H9 (cell line): ENCODE data around the gene COL18A1. TPM values are rescaled to one million over a fixed set of nuclear protein-coding genes. Genes with fewer than 3 reads are reported as not detected.

Experiments
- DNase-seq: peaks from one replicate; pipeline ENCODE4 v3.0.0-alpha.2; 2017
- H2AFZ ChIP-seq: one replicate; pipeline ENCODE4 v1.6.1; 2013; ENCODE audit warnings: mild to moderate bottlenecking, low read length, control low read depth, moderate library complexity
- H2AK5ac ChIP-seq: 2 replicates; pipeline ENCODE4 v1.6.1; 2013; ENCODE audit warnings: low read length, control low read depth, mixed read lengths; ENCODE audit not compliant: insufficient read length
- H2BK120ac ChIP-seq: one replicate; pipeline ENCODE4 v1.6.1; 2013; ENCODE audit warnings: low read depth, mild to moderate bottlenecking, low read length, control low read depth, inconsistent platforms; ENCODE audit not compliant: poor library complexity, severe bottlenecking
- H2BK12ac ChIP-seq: 2 replicates; pipeline ENCODE4 v1.6.1; 2013; ENCODE audit warnings: low read length, control low read depth, mixed read lengths, low read depth; ENCODE audit not compliant: insufficient read length
- H2BK15ac ChIP-seq: 2 replicates; pipeline ENCODE4 v1.6.1; 2013; ENCODE audit warnings: low read depth, low read length, control low read depth
- H2BK20ac ChIP-seq: one replicate; pipeline ENCODE4 v1.6.1; 2013; ENCODE audit warnings: low read depth, mild to moderate bottlenecking, low read length, control low read depth, inconsistent platforms; ENCODE audit not compliant: poor library complexity, severe bottlenecking
- H2BK5ac ChIP-seq: 2 replicates; pipeline ENCODE4 v1.6.1; 2013; ENCODE audit warnings: low read length, control low read depth, mixed read lengths; ENCODE audit not compliant: insufficient read length
- H3K14ac ChIP-seq: 2 replicates; pipeline ENCODE4 v1.6.1; 2013; ENCODE audit warnings: low read length, control low read depth; ENCODE audit not compliant: insufficient read depth
- H3K18ac ChIP-seq: 2 replicates; pipeline ENCODE4 v1.6.1; 2013; ENCODE audit warnings: low read depth, mild to moderate bottlenecking, mixed read lengths, low read length, control low read depth; ENCODE audit not compliant: insufficient read length
- H3K23ac ChIP-seq: 2 replicates; pipeline ENCODE4 v1.6.1; 2013; ENCODE audit warnings: low read length, control low read depth, mixed read lengths, low read depth; ENCODE audit not compliant: insufficient read length
- H3K23me2 ChIP-seq: 2 replicates; pipeline ENCODE4 v1.6.1; 2013; ENCODE audit warnings: low read depth, mild to moderate bottlenecking, mixed read lengths, low read length, control low read depth; ENCODE audit not compliant: insufficient read length, poor library complexity, severe bottlenecking
- H3K27ac ChIP-seq: 2 replicates; pipeline ENCODE4 v1.5.1; 2013; ENCODE audit warnings: low read length, control low read depth, mixed read lengths, low read depth; ENCODE audit not compliant: insufficient read length
- H3K27me3 ChIP-seq: 2 replicates; pipeline ENCODE4 v1.6.1; 2013; ENCODE audit warnings: low read length, control low read depth, inconsistent platforms; ENCODE audit not compliant: insufficient read depth
- H3K4ac ChIP-seq: 2 replicates; pipeline ENCODE4 v1.6.1; 2013; ENCODE audit warnings: low read depth, mild to moderate bottlenecking, control low read depth, inconsistent platforms, low read length, moderate library complexity
- H3K4me1 ChIP-seq: 2 replicates; pipeline ENCODE4 v1.6.1; 2013; ENCODE audit warnings: low read length, control low read depth, inconsistent platforms; ENCODE audit not compliant: insufficient read depth
- H3K4me2 ChIP-seq: 2 replicates; pipeline ENCODE4 v1.6.1; 2013; ENCODE audit warnings: low read length, control low read depth, mixed read lengths; ENCODE audit not compliant: insufficient read length, insufficient read depth
- H3K56ac ChIP-seq: 2 replicates; pipeline ENCODE4 v1.6.1; 2013; ENCODE audit warnings: low read depth, mild to moderate bottlenecking, mixed read lengths, low read length, control low read depth; ENCODE audit not compliant: insufficient read length
- H3K79me1 ChIP-seq: 2 replicates; pipeline ENCODE4 v1.6.1; 2013; ENCODE audit warnings: low read depth, mild to moderate bottlenecking, moderate library complexity, low read length, control low read depth, inconsistent platforms; ENCODE audit not compliant: insufficient read depth, poor library complexity, severe bottlenecking
- H3K79me2 ChIP-seq: 2 replicates; pipeline ENCODE4 v1.6.1; 2013; ENCODE audit warnings: low read length, control low read depth, inconsistent platforms; ENCODE audit not compliant: insufficient read depth
- H3K9ac ChIP-seq: 2 replicates; pipeline ENCODE4 v1.6.1; 2013; ENCODE audit warnings: low read length, control low read depth, mixed read lengths; ENCODE audit not compliant: insufficient read length; ENCODE audit errors: extremely low read depth
- H3K9me3 ChIP-seq: one replicate; pipeline ENCODE4 v1.6.1; 2013; ENCODE audit warnings: low read depth, low read length, inconsistent platforms; ENCODE audit not compliant: control insufficient read depth
- H3T11ph ChIP-seq: one replicate; pipeline ENCODE4 v1.6.1; 2013; ENCODE audit warnings: mild to moderate bottlenecking, low read length, control low read depth, inconsistent platforms
- H4K20me1 ChIP-seq: one replicate; pipeline ENCODE4 v1.6.1; 2013; ENCODE audit not compliant: control insufficient read depth, insufficient read length, insufficient read depth
- H4K5ac ChIP-seq: 2 replicates; pipeline ENCODE4 v1.6.1; 2013; ENCODE audit warnings: low read depth, mild to moderate bottlenecking, mixed read lengths, low read length, control low read depth; ENCODE audit not compliant: insufficient read length
- H4K8ac ChIP-seq: replicated peaks from 2 replicates; pipeline ENCODE4 v1.6.1; 2013; ENCODE audit warnings: low read length, control low read depth, mixed read lengths, low read depth; ENCODE audit not compliant: insufficient read length
- H4K91ac ChIP-seq: 2 replicates; pipeline ENCODE4 v1.6.1; 2013; ENCODE audit warnings: low read depth, mild to moderate bottlenecking, moderate library complexity, mixed read lengths, low read length, control low read depth; ENCODE audit not compliant: insufficient read length
- H3K27ac Mint-ChIP-seq, 3 experiments: 2 replicates in 2 of 3; 3 replicates in 1 of 3; pipeline ENCODE4 v1.8.0; 2020 to 2021; ENCODE audit warnings: mixed read lengths in 3 of 3, mild to moderate bottlenecking in 1 of 3, moderate library complexity in 1 of 3
- H3K27me3 Mint-ChIP-seq: 2 replicates; pipeline ENCODE4 v1.8.0; 2021; ENCODE audit warnings: low read depth, mild to moderate bottlenecking, moderate library complexity, mixed read lengths
- H3K36me3 Mint-ChIP-seq, 3 experiments: 2 replicates in 2 of 3; 3 replicates in 1 of 3; pipeline ENCODE4 v1.8.0; 2020 to 2021; ENCODE audit warnings: low read depth in 3 of 3, mixed read lengths in 3 of 3; ENCODE audit not compliant: insufficient read depth in 1 of 3
- H3K4me1 Mint-ChIP-seq, 2 experiments: 2 replicates each; pipeline ENCODE4 v1.8.0; 2020; ENCODE audit warnings: mixed read lengths in 2 of 2
- H3K4me3 Mint-ChIP-seq, 2 experiments: 2 replicates in 1 of 2; 3 replicates in 1 of 2; pipeline ENCODE4 v1.8.0; 2020 to 2021; ENCODE audit warnings: mild to moderate bottlenecking in 2 of 2, mixed read lengths in 2 of 2, moderate library complexity in 1 of 2
- H3K9me3 Mint-ChIP-seq, 2 experiments: 2 replicates in 1 of 2; 3 replicates in 1 of 2; pipeline ENCODE4 v1.8.0; 2020; ENCODE audit warnings: mild to moderate bottlenecking in 2 of 2, mixed read lengths in 2 of 2, moderate library complexity in 1 of 2
- CTCF ChIP-seq: fragments of 200-600 bp; sonication (generic); conservative IDR thresholded peaks from 3 replicates; pipeline ENCODE4 v1.8.0; 2021; ENCODE audit warnings: antibody characterized with exemption, mild to moderate bottlenecking
- WGBS: extraction: QIAGEN DNeasy Blood & Tissue Kit; methylation state at CpG from one replicate; pipeline ENCODE4 v1.1.7; 2013; ENCODE audit warnings: missing lambda C conversion rate, low lambda C conversion rate, mixed read lengths; ENCODE audit not compliant: insufficient read length; ENCODE audit errors: extremely low coverage; 5-methylcytosine and 5-hydroxymethylcytosine counted together
- total RNA-seq: library from RNA; stranded (reverse); gene quantifications from 2 replicates; pipeline ENCODE4 v1.2.1, GENCODE V29; 2021

Gene COL18A1
- total RNA-seq, 1 experiment from 2014 or later = 232 TPM

- DNase-seq = no peak
- H2AFZ ChIP-seq = no peak overlapping the region
- H2BK15ac ChIP-seq = no peak overlapping the region
- no peak overlapping the region for H3K9ac ChIP-seq
- no peak overlapping the region for H2BK120ac ChIP-seq
- peak overlapping the region; percentile 44 for H3K14ac ChIP-seq
- no peak overlapping the region for H2BK20ac ChIP-seq
- H3K36me3 Mint-ChIP-seq = peaks cover 0 to 18% (median 10%) of the 10 kb centered on the region in 3 experiments; a peak in 6 of 7 replicates
- no peak overlapping the region for H4K8ac ChIP-seq
- H3K23ac ChIP-seq = no peak overlapping the region
- H2AK5ac ChIP-seq = no peak overlapping the region
- no peak for TF ChIP-seq CTCF
- 0 out of 7 replicates have a peak overlapping the region, but pooled peaks of 1 of the 3 experiments have one; percentile 3 for H3K27ac Mint-ChIP-seq
- H3K4me1 ChIP-seq = no peaks in the 10 kb centered on the region; the same call in 1 of the 2 replicates
- H3K79me1 ChIP-seq = no peaks in the 10 kb centered on the region
- peaks cover 6% of the 10 kb centered on the region for H3K27me3 Mint-ChIP-seq
- H3K9me3 Mint-ChIP-seq = peaks cover 18 to 23% of the 10 kb centered on the region in 2 experiments
- H3K4me2 ChIP-seq = no peak overlapping the region
- H4K5ac ChIP-seq = no peak overlapping the region
- no CpG with 5 or more reads among the region's 35 CpGs for WGBS
- no peak overlapping the region for H4K91ac ChIP-seq
- H4K20me1 ChIP-seq = no peaks in the 10 kb centered on the region
- no peaks in the 10 kb centered on the region for H3K27me3 ChIP-seq
- no peak overlapping the region for H2BK12ac ChIP-seq
- H3K4me3 Mint-ChIP-seq = no peak overlapping the region
- no peak overlapping the region for H2BK5ac ChIP-seq
- no peaks in the 10 kb centered on the region for H3K79me2 ChIP-seq
- H3T11ph ChIP-seq = no peak overlapping the region
- no peaks in the 10 kb centered on the region for H3K9me3 ChIP-seq
- H3K18ac ChIP-seq = no peak overlapping the region
- H3K4me1 Mint-ChIP-seq = peaks cover 40 to 45% of the 10 kb centered on the region in 2 experiments
- H3K56ac ChIP-seq = no peak overlapping the region
- no peak overlapping the region for H3K4ac ChIP-seq
- no peaks in the 10 kb centered on the region for H3K23me2 ChIP-seq
- no peak overlapping the region for H3K27ac ChIP-seq
Measured at GRCh38 chr21:45379901-45380330, 25.0 kb upstream of the COL18A1 start.
